ENCODE data around the gene PIGM. TPM values are rescaled to one million over a fixed set of nuclear protein-coding genes. Genes with fewer than 3 reads are reported as not detected.

PIGM gene
- total RNA-seq, 2 donors from 2014 or later, result 5.0 to 6.8 TPM

DNA sequence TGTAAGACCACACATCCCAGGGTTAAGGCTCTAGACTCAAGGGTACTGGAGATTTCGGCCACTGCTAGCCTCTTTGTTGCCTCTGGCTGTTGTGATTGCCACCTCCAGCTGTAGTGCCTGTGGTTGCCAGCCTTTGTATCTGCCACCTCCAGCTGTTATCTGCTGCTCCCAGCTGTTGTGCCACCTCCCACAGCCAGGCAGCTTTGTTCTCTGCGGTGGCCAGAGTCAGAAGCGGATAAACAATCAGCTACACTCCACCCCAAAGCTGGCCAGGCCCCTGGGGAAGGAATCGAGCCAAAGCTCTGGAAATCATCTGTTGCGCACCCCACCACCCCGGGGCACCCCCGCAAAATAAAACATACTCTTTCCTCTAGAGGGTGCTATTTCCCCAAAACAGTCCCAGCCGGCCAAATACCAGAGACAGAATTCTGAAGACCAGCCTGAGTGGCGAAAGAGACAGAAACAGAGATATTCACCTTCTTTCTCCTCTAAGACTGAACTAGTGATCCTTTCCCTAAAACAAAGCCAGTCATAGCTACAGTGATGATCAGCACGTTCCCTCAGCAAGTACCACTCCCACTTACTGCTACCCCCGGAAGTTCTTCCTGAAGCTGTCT is 14.8 kb upstream of the PIGM start:
- H3K27ac ChIP-seq, result no peak overlapping the region
- no peaks in the 10 kb centered on the region for H3K9me3 ChIP-seq
- no peaks in the 10 kb centered on the region for H3K36me3 ChIP-seq
- peaks cover 0 to 12% of the 10 kb centered on the region in 2 donors for H3K4me1 ChIP-seq (ENCODE audit: control insufficient read depth in 1 of 2, low read depth in 2 of 2)
- ATAC-seq (ENCODE audit: insufficient number of reproducible peaks, low FRiP score, low read depth) (peak; percentile 51), DNase-seq (ENCODE audit: low spot score) (no peak)
- TF ChIP-seq, protein P1, sequence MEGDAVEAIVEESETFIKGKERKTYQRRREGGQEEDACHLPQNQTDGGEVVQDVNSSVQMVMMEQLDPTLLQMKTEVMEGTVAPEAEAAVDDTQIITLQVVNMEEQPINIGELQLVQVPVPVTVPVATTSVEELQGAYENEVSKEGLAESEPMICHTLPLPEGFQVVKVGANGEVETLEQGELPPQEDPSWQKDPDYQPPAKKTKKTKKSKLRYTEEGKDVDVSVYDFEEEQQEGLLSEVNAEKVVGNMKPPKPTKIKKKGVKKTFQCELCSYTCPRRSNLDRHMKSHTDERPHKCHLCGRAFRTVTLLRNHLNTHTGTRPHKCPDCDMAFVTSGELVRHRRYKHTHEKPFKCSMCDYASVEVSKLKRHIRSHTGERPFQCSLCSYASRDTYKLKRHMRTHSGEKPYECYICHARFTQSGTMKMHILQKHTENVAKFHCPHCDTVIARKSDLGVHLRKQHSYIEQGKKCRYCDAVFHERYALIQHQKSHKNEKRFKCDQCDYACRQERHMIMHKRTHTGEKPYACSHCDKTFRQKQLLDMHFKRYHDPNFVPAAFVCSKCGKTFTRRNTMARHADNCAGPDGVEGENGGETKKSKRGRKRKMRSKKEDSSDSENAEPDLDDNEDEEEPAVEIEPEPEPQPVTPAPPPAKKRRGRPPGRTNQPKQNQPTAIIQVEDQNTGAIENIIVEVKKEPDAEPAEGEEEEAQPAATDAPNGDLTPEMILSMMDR (IDR thresholded peaks at IDR 0.05), result peak; percentile 57
- no peaks in the 10 kb centered on the region for H3K27me3 ChIP-seq (replicated peaks; ENCODE audit: insufficient read depth)
- peak overlapping the region; percentile 43 for H3K4me3 ChIP-seq

DNA sequence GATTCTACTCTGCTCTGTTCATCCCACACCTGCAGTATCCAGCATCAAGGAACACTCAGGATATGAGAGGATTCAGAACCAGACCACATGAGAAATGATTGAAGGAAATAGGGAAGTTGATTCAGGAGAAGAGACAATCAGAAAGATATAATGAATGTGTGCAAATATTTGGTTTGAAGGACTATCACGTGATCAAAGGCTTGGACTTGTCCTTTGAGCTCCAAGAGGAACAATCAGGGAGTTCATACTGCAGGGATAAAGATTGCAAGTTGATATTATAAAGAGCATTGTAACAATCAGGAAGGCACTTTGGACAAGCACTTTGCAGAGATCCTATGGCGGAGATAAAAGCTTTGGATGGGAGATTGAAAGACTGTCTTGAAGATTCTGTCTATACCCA is 13.9 kb upstream of the PIGM start:
- no peak overlapping the region for H3K27ac ChIP-seq
- TF ChIP-seq, protein P1 (IDR thresholded peaks at IDR 0.05), result no peak
- DNase-seq (ENCODE audit: low spot score), result no peak
- H3K36me3 ChIP-seq, result no peaks in the 10 kb centered on the region
- H3K9me3 ChIP-seq, result no peaks in the 10 kb centered on the region
- H3K27me3 ChIP-seq (replicated peaks; ENCODE audit: insufficient read depth), result no peaks in the 10 kb centered on the region
- no peak overlapping the region for H3K4me3 ChIP-seq
- no peak for ATAC-seq (ENCODE audit: insufficient number of reproducible peaks, low FRiP score, low read depth)
- peaks cover 0 to 12% of the 10 kb centered on the region in 2 donors for H3K4me1 ChIP-seq (ENCODE audit: control insufficient read depth in 1 of 2, low read depth in 2 of 2)

DNA sequence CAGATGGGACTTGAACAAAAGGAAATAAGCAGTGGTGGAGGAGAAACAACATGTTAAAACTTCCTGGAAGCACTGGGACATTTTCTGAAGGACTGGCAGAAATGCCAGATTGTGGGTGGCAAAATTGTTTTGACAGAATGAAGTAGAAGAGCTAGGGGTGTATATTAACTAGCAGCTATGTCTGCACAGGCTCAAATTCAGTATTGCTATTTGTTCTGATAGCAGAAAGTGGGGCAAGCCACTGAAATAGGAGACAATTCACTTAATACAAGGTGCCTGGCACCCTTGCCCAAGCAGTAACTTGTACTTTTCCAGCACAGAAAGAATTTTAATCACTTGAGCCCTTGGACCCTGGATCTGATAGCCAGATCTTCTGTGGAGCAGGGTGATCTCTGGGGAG is 11.8 kb upstream of the PIGM start:
- Histone ChIP-seq H3K4me1 (ENCODE audit: control insufficient read depth in 1 of 2, low read depth in 2 of 2) (peaks cover 0 to 12% of the 10 kb centered on the region in 2 donors), H3K4me3 (no peak overlapping the region), H3K27ac (no peak overlapping the region), H3K9me3 (no peaks in the 10 kb centered on the region), H3K36me3 (no peaks in the 10 kb centered on the region), H3K27me3 (replicated peaks; ENCODE audit: insufficient read depth) (no peaks in the 10 kb centered on the region)
- no peak for ATAC-seq (ENCODE audit: insufficient number of reproducible peaks, low FRiP score, low read depth)
- DNase-seq (ENCODE audit: low spot score), result no peak
- TF ChIP-seq, protein P1 (IDR thresholded peaks at IDR 0.05), result no peak

DNA sequence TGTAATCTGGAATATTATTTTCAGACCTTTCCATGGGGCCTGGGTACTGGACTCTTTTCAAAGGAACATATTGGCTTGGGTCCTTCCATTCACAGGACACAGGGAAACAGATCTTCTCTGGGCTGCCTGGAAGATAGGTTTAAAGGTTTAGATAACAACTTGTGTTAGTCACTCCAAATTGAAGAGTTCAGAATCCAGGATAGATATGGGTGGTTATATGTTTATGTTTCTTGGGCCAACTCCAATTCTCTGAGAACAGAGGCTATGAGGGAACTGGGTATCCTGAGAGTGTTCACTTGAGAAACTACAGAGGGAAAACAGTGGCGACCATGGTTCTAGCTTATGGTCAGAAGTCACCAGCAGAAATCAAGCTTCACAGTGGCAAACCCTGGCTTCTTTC is 8.7 kb upstream of the PIGM start:
- no peak overlapping the region for H3K4me3 ChIP-seq
- H3K4me1 ChIP-seq (ENCODE audit: control insufficient read depth in 1 of 2, low read depth in 2 of 2), result no peaks in the 10 kb centered on the region
- no peak for DNase-seq (ENCODE audit: low spot score)
- no peaks in the 10 kb centered on the region for H3K36me3 ChIP-seq
- ATAC-seq (ENCODE audit: insufficient number of reproducible peaks, low FRiP score, low read depth), result no peak
- TF ChIP-seq, protein P1 (IDR thresholded peaks at IDR 0.05), result no peak
- no peaks in the 10 kb centered on the region for H3K27me3 ChIP-seq (replicated peaks; ENCODE audit: insufficient read depth)
- H3K27ac ChIP-seq, result no peak overlapping the region
- no peaks in the 10 kb centered on the region for H3K9me3 ChIP-seq

DNA sequence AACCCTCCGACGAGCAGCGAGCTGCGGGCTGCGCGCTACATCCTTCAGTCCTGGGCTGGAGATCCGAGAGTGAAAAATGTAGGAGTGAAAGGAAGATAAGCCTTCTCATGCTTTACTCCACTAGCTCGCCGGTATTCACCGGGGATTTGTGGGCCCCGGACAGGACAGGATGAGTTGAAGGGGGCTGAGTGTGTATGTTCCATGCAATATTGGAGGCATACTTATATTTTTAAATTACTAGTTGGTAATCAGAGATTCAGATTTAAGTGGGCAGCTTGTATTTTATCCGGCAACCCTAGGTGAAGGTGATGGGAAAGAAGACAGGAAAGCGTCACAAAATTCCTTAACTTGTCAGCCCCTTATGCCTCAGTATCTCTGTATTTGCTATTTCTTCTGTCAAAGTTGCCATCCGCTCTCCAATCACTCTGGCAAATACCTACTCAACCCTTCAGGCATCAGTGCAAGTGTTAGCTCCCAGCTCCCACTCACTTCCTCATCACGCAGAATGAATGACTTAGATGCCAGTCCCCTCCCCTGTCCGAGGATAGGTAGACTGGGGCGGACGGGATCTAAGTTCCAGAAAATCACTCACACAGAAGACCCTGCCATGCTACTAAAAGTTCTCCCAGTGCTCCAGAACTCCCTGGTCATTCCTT is 503 bp upstream of the PIGM start:
- Histone ChIP-seq H3K27ac (peak overlapping the region; percentile 61 to 63), H3K36me3 (no peaks in the 10 kb centered on the region), H3K4me3 (peak overlapping the region; percentile 87), H3K9me3 (no peaks in the 10 kb centered on the region), H3K4me1 (ENCODE audit: control insufficient read depth in 1 of 2, low read depth in 2 of 2) (peaks cover 2 to 34% of the 10 kb centered on the region in 2 donors), H3K27me3 (replicated peaks; ENCODE audit: insufficient read depth) (no peaks in the 10 kb centered on the region)
- TF ChIP-seq, protein P1 (IDR thresholded peaks at IDR 0.05), result no peak
- ATAC-seq (ENCODE audit: insufficient number of reproducible peaks, low FRiP score, low read depth), result peak; percentile 36
- DNase-seq (ENCODE audit: low spot score), result no peak

Data from thoracic aorta (tissue), 2 donors.